ENCODE results near the gene SMYD3.
A peak's percentile ranks its signal among the peaks of the same experiment; 100 is the strongest.

Gene SMYD3

DNA sequence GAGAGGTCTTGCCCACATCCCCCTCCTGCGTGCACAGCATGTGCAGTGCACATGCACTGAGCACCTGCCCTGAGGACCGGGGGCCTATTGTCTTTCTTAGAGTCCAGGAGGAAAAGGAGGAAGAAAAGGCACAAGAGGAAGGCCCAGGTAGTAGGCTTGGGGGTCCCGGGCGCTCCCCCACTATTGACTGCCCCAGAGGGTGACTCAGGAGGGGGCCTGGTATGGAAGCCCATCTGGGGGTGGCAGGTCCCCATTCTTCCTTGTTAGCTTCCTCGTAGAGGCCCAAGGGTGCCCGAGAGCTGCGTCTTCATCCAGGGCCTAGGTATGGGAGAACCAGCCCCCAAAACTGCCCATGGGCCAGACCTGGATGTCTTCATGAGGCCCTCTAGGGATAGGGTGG, 4.1 kb upstream of the SMYD3 start:
- H3K4me3 ChIP-seq (ENCODE audit: low read depth, low read length): no peak overlapping the region
- TF ChIP-seq, protein P1, sequence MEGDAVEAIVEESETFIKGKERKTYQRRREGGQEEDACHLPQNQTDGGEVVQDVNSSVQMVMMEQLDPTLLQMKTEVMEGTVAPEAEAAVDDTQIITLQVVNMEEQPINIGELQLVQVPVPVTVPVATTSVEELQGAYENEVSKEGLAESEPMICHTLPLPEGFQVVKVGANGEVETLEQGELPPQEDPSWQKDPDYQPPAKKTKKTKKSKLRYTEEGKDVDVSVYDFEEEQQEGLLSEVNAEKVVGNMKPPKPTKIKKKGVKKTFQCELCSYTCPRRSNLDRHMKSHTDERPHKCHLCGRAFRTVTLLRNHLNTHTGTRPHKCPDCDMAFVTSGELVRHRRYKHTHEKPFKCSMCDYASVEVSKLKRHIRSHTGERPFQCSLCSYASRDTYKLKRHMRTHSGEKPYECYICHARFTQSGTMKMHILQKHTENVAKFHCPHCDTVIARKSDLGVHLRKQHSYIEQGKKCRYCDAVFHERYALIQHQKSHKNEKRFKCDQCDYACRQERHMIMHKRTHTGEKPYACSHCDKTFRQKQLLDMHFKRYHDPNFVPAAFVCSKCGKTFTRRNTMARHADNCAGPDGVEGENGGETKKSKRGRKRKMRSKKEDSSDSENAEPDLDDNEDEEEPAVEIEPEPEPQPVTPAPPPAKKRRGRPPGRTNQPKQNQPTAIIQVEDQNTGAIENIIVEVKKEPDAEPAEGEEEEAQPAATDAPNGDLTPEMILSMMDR (IDR thresholded peaks at IDR 0.05; ENCODE audit: borderline replicate concordance, insufficient read depth, low read depth, low read length): no peak

DNA sequence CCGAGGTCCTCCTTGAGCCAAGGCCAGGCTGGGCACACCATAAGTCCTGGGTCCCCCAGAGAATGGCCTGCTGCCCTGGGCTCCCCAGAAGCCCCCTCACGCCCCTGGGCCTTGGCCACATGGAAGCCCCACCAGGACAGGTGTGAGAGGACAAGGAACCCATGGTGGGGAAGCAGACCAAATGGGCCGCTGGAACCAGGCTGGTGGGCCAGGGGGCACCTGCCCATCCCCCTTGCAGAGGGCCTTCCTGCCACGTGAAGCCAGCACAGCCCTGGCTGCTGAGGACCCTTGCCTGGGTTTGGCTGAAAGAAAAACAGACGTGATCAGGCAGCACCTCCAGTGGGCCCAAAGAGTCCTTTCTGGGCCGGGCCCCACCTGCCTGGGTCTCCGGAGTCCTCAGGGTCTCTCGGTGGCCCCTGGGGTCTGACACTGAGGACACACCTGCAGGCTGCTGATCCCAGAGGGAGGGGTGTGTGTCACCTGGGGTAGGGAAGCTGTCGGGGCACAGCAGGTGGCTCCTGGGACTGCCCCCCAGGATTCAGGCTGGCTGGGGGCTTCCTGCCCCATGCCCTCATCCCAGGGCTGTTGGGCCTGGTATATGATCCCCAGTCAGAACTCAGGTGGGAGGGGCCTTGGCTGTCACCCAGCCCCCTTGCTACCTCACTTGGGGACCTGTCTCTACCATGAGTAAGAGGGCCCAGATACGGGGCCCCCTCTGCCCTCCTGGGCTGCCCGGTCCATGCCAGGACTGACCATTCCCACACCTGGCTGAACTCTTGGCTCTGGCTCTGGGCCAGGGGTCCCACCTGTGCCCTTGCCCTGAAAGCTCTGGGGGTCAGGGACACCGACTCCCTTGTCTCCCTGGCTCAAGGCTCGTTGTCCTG, 3.3 kb upstream of the SMYD3 start:
- TF ChIP-seq, protein P1 (IDR thresholded peaks at IDR 0.05; ENCODE audit: borderline replicate concordance, insufficient read depth, low read depth, low read length): no peak
- H3K4me3 ChIP-seq (ENCODE audit: low read depth, low read length): no peak overlapping the region

DNA sequence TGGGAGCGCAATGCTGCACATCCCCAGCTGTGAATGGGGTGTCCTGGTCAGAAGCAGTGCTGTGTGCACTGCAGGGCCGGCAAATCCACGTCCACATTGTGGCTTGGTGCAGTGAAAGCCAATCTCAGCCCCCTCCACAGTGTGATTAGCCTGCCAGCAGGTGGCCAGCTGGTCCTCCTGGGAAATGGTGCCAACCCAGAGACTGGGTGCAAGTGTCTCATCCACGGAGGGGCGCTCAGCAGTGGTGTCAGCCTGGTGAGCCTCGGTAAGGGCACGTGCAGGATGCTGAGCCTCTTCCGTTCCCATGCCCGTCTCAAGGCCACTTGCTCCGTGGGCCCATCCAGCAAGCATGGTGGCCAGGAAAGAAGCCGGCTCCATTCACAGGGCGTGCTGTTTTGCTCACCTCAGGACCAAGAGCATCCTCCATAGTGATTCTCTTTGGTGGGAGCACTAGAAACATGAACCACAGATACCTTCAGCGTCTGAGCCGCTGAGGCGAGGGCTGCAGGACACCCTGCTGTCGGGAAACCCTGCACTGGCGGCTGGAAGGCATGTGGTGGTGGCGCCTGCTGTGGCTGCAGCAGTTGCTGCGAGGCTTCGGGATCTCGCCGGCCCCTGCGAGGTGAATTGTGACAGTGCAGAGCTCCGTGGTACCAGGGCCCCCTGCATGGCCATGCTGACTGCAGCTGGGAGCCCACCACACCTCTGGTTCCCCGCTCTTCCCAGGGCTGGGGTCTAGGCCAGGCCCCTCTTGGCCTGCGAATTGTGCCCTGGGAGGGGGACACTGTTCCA, 2.0 kb upstream of the SMYD3 start:
- TF ChIP-seq, protein P1 (IDR thresholded peaks at IDR 0.05; ENCODE audit: borderline replicate concordance, insufficient read depth, low read depth, low read length): no peak
- no peak overlapping the region for H3K4me3 ChIP-seq (ENCODE audit: low read depth, low read length)

DNA sequence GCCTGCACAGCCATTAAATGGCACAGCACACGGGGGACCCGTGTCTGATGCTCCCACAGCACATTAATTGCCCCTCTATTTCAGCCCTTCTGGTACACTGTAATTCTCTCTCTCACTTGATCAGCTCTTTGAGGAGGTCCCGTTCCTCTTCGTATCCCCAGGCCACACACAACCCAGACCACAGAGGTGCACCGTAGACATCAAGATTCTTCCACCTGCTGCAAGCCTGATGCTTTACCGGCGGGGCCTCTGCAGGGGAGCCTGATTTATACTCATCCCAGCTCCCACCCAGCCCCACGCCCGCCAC, 759 bp downstream of the SMYD3 start:
- peak overlapping the region; percentile 97 for H3K4me3 ChIP-seq (ENCODE audit: low read depth, low read length)
- TF ChIP-seq, protein P1 (IDR thresholded peaks at IDR 0.05; ENCODE audit: borderline replicate concordance, insufficient read depth, low read depth, low read length): no peak

- H3K4me3 ChIP-seq (ENCODE audit: low read depth, low read length): no peak overlapping the region
- TF ChIP-seq, protein P1 (IDR thresholded peaks at IDR 0.05; ENCODE audit: borderline replicate concordance, insufficient read depth, low read depth, low read length): no peak
These were observed 3.7 kb downstream of the SMYD3 start for GRCh38 chr1:246503341-246503740.

DNA sequence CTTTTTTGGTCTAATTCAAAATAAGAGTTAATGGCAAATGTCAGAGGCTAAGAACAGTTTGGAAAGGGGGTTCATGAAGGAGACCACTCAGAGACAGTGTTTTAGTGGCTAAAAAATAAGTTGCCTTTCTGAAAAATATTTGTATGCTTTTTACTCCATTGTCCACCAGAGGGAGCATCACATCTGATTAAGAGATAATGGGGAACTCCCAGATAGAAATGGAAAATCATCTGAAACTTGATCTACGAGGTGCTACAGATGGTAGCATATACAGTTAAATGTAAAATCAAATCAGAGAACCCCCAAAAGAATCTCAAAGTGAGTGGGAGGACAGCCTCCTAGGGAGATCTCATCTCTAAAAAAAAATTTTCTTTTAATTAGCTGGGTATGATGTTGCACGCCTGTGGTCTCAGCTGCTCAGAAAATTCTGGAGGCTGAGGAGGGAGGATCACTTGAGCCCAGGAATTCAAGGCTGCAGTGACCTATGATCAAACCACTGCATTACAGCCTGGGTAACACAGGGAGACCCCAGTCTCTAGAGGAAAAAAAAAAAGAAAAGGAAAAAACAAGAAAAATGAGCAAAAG, 9.7 kb downstream of the SMYD3 start:
- TF ChIP-seq, protein P1 (IDR thresholded peaks at IDR 0.05; ENCODE audit: borderline replicate concordance, insufficient read depth, low read depth, low read length): peak; percentile 27; the same call in 1 of the 2 replicates
- no peak overlapping the region for H3K4me3 ChIP-seq (ENCODE audit: low read depth, low read length)
